Endothelial cell of umbilical vein (primary cell): ENCODE results near the gene CDC14B.

Experiments used
- MAX ChIP-seq: IDR thresholded peaks from 2 replicates; pipeline ENCODE4 v1.6.1; 2011; ENCODE audit not compliant: insufficient read depth, insufficient read length
- POLR2A ChIP-seq: IDR thresholded peaks from 2 replicates; pipeline ENCODE4 v1.6.1; 2012; ENCODE audit warnings: low read depth, mild to moderate bottlenecking, control low read depth, low read length
- POLR2AphosphoS5 ChIP-seq: IDR thresholded peaks from 2 replicates; pipeline ENCODE4 v1.6.1; 2012; ENCODE audit warnings: low read depth, mild to moderate bottlenecking, control low read depth, low read length, moderate library complexity; ENCODE audit not compliant: insufficient read depth
- TF ChIP-seq, protein P1 (sequence below), 2 donors: IDR thresholded peaks; 1 replicate in 1 of 2; 2 replicates in 1 of 2; pipeline ENCODE4 v1.5.1; 2011; ENCODE audit warnings: low read length in 2 of 2, mild to moderate bottlenecking in 2 of 2, moderate library complexity in 2 of 2, control low read depth in 1 of 2, inconsistent platforms in 1 of 2, low read depth in 1 of 2; ENCODE audit not compliant: insufficient read depth in 1 of 2; ENCODE audit errors: extremely low read depth in 1 of 2

DNA sequence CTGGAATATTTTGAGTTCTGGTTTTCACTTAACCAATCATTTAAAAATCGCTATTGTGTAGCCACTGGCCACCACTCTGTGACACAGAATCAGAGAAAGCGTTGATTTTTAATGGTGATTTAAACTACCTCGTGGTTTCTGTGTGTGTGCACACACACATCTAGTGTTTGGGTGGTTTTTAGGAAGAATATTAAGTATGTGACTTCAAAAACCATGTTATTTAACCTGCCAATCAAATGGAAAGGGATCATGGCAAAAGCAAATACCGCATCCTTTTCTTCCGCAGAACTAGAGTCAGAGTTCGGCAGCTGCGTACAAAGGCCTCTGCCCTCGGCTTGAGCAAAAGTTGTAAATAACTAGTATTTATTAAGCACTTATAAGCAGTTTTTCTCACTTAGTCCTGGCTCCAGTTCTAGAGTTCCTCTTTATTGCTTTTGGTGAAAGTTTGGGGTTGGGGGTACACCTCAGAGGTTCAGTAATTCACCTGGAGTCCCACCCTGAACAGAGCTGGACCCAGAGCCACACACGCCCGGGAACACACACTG is 129.0 kb downstream of the CDC14B start:
- TF ChIP-seq, protein P1, sequence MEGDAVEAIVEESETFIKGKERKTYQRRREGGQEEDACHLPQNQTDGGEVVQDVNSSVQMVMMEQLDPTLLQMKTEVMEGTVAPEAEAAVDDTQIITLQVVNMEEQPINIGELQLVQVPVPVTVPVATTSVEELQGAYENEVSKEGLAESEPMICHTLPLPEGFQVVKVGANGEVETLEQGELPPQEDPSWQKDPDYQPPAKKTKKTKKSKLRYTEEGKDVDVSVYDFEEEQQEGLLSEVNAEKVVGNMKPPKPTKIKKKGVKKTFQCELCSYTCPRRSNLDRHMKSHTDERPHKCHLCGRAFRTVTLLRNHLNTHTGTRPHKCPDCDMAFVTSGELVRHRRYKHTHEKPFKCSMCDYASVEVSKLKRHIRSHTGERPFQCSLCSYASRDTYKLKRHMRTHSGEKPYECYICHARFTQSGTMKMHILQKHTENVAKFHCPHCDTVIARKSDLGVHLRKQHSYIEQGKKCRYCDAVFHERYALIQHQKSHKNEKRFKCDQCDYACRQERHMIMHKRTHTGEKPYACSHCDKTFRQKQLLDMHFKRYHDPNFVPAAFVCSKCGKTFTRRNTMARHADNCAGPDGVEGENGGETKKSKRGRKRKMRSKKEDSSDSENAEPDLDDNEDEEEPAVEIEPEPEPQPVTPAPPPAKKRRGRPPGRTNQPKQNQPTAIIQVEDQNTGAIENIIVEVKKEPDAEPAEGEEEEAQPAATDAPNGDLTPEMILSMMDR (IDR thresholded peaks at IDR 0.05; ENCODE audit: extremely low read depth in 1 of 2, insufficient read depth in 1 of 2, low read depth in 1 of 2, low read length in 2 of 2) = no peak
- TF ChIP-seq POLR2A (no peak), MAX (no peak), POLR2AphosphoS5 (no peak)
